ENCODE data around the gene RNF187. TPM values are rescaled to one million over a fixed set of nuclear protein-coding genes. Genes with fewer than 3 reads are reported as not detected.

RNF187 gene
- total and polyA plus RNA-seq, 10 of the 15 experiments (the other 5 are each of a cell fraction or from before 2014, with no cell fraction given), result 2.6 to 116 (median 29.5) TPM

GRCh38 chr1:228474507-228474906 lies 12.7 kb upstream of the RNF187 start:
- Histone ChIP-seq H3K79me2 (ENCODE audit: control insufficient read depth, insufficient read depth, low read length) (no peaks in the 10 kb centered on the region), H3K4me1 (ENCODE audit: control insufficient read depth, insufficient read depth, low read length) (peaks cover 14% of the 10 kb centered on the region), H3K36me3 (ENCODE audit: control insufficient read depth in 2 of 2, insufficient read depth in 2 of 2, low read length in 1 of 2) (no peaks in the 10 kb centered on the region), H3K4me3 (no peak overlapping the region), H3K9me3 (replicated peaks; ENCODE audit: control insufficient read depth, insufficient read depth, low read length) (no peaks in the 10 kb centered on the region), H3K4me2 (ENCODE audit: control insufficient read depth, insufficient read depth) (no peak overlapping the region), H3K27me3 (replicated peaks in 1 of 2; ENCODE audit: control insufficient read depth in 2 of 2, insufficient read depth in 2 of 2, low read length in 1 of 2) (peaks cover 0 to 3% of the 10 kb centered on the region in 2 experiments; a peak in 1 of 4 replicates), H4K20me1 (ENCODE audit: control insufficient read depth, insufficient read depth) (no peaks in the 10 kb centered on the region), H3K9ac (ENCODE audit: control insufficient read depth, insufficient read depth, low read length) (no peak overlapping the region), H3K27ac (ENCODE audit: control insufficient read depth, insufficient read depth) (no peak overlapping the region), H2AFZ (ENCODE audit: control insufficient read depth, low read depth, low read length) (no peak overlapping the region)
- BruUV-seq (replicated peaks), result no TSS peak
- ChIA-PET POLR2A (no interaction called here), SMC1A (ENCODE audit: uncharacterized antibody, unreplicated experiment) (no interaction called here), RAD21 (ENCODE audit: unreplicated experiment) (no interaction called here), CTCF (interaction anchor here (0.6 to 4.0 kb wide), 2 partner anchors 26 to 1569 kb away, joined by 4 to 17 read pairs; no protein-coding TSS in a partner anchor)
- in situ Hi-C loops (cut with MboI), result no loop called here
- TF ChIP-seq ASH2L (IDR thresholded peaks at IDR 0.05; ENCODE audit: borderline replicate concordance, low read depth), result no peak
- TF ChIP-seq POU2F2 (IDR thresholded peaks at IDR 0.05; ENCODE audit: borderline replicate concordance, low read depth, low read length), result no peak
- no peak for TF ChIP-seq SUPT20H (IDR thresholded peaks at IDR 0.05; ENCODE audit: borderline replicate concordance, control insufficient read depth, low read depth, low read length)
- TF ChIP-seq SP1 (IDR thresholded peaks at IDR 0.05; ENCODE audit: low read depth, low read length), result no peak
- TF ChIP-seq HDGF (IDR thresholded peaks at IDR 0.05), result no peak
- 98% methylated on average over 3 of the region's 3 CpGs for WGBS (ENCODE audit: insufficient coverage, insufficient replicate concordance, low lambda C conversion rate, missing lambda C conversion rate)
- no peak for DNase-seq (ENCODE audit: low read depth, low spot score)
- FAIRE-seq, result no peak
- intact Hi-C loops (cut with micrococcal nuclease; ENCODE audit: unreplicated experiment), result no loop called here
- ATAC-seq, result no peak

GRCh38 chr1:228475812-228476211 lies 11.4 kb upstream of the RNF187 start:
- WGBS (ENCODE audit: insufficient coverage, insufficient replicate concordance, low lambda C conversion rate, missing lambda C conversion rate), result 100% methylated on average over 2 of the region's 2 CpGs
- Histone ChIP-seq H3K4me1 (ENCODE audit: control insufficient read depth, insufficient read depth, low read length) (peaks cover 21% of the 10 kb centered on the region), H3K9me3 (replicated peaks; ENCODE audit: control insufficient read depth, insufficient read depth, low read length) (no peaks in the 10 kb centered on the region), H3K36me3 (ENCODE audit: control insufficient read depth in 2 of 2, insufficient read depth in 2 of 2, low read length in 1 of 2) (no peaks in the 10 kb centered on the region), H3K4me2 (ENCODE audit: control insufficient read depth, insufficient read depth) (no peak overlapping the region), H3K27me3 (replicated peaks in 1 of 2; ENCODE audit: control insufficient read depth in 2 of 2, insufficient read depth in 2 of 2, low read length in 1 of 2) (peaks cover 0 to under 1% of the 10 kb centered on the region in 2 experiments; a peak in 1 of 4 replicates), H3K79me2 (ENCODE audit: control insufficient read depth, insufficient read depth, low read length) (no peaks in the 10 kb centered on the region), H3K4me3 (no peak overlapping the region), H4K20me1 (ENCODE audit: control insufficient read depth, insufficient read depth) (no peaks in the 10 kb centered on the region), H3K27ac (ENCODE audit: control insufficient read depth, insufficient read depth) (no peak overlapping the region), H3K9ac (ENCODE audit: control insufficient read depth, insufficient read depth, low read length) (no peak overlapping the region), H2AFZ (ENCODE audit: control insufficient read depth, low read depth, low read length) (no peak overlapping the region)
- ATAC-seq (no peak), DNase-seq (ENCODE audit: low read depth, low spot score) (no peak), FAIRE-seq (no peak)
- in situ Hi-C loops (cut with MboI), result no loop called here
- CTCF ChIA-PET, result interaction anchor here (4.0 kb wide), 1 partner anchor 25 kb away, joined by 17 read pairs; no protein-coding TSS in a partner anchor
- SMC1A ChIA-PET (ENCODE audit: uncharacterized antibody, unreplicated experiment), result interaction anchor here (1.0 kb wide), 1 partner anchor 10 kb away, joined by 3 read pairs; no protein-coding TSS in a partner anchor
- RAD21 ChIA-PET (ENCODE audit: unreplicated experiment), result no interaction called here
- intact Hi-C loops (cut with micrococcal nuclease; ENCODE audit: unreplicated experiment), result no loop called here
- BruUV-seq (replicated peaks), result no TSS peak
- POLR2A ChIA-PET, result no interaction called here
- no peak for TF ChIP-seq STAT1 (conservative IDR thresholded peaks at IDR 0.05)
- TF ChIP-seq RAD51 (IDR thresholded peaks at IDR 0.05), result no peak
- no peak for TF ChIP-seq RBBP5 (conservative IDR thresholded peaks at IDR 0.05)
- TF ChIP-seq BHLHE40 (IDR thresholded peaks at IDR 0.05; ENCODE audit: borderline replicate concordance in 1 of 2, low read depth in 2 of 2, low read length in 1 of 2), result no peak
- no peak for TF ChIP-seq POU2F2 (IDR thresholded peaks at IDR 0.05; ENCODE audit: borderline replicate concordance, low read depth, low read length)
- no peak for TF ChIP-seq TBL1XR1 (IDR thresholded peaks at IDR 0.05; ENCODE audit: low read depth, low read length)
- no peak for TF ChIP-seq E2F8 (IDR thresholded peaks at IDR 0.05; ENCODE audit: low read depth, partially characterized antibody)
- TF ChIP-seq CHD1 (IDR thresholded peaks at IDR 0.05; ENCODE audit: low read depth, low read length), result no peak
- no peak for TF ChIP-seq KLF5 (IDR thresholded peaks at IDR 0.05; ENCODE audit: partially characterized antibody)
